OCI-M1 (cell line): ENCODE measurements around the gene OR2W1.
A peak's percentile ranks its signal among the peaks of the same experiment; 100 is the strongest.

Experiments
- DNase-seq: peaks from one replicate; lab custom pipeline; 2025; lab: John Stamatoyannopoulos, UW

Gene OR2W1

DNA sequence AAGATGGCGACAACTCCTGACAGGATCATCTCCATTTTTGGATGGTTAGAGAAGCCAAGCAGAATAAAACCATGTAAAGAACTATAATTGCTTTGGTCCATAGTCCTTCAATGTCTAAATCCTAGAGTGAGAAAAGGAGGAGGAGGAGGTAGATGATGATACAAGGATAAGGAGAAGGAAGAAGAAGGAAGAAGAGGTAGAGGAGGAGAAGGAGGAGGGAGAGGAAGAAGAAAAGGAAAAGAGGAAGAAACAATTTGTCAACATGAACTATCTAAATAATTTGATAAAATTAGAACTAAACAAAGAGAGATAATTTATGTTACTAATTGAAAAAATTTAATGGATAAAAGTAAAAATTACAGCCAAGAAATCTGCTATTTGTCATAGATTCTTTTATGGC is at the start of gene OR2W1:
TSS of gene OR2W1 (minus strand) at position 101 of the 400 bp plus-strand sequence. CDS start at position 101, 0 bp downstream.
- DNase-seq: no peak

- no peak for DNase-seq
Measured at GRCh38 chr6:29092957-29093356, 48.0 kb upstream of the OR2W1 start.

DNA sequence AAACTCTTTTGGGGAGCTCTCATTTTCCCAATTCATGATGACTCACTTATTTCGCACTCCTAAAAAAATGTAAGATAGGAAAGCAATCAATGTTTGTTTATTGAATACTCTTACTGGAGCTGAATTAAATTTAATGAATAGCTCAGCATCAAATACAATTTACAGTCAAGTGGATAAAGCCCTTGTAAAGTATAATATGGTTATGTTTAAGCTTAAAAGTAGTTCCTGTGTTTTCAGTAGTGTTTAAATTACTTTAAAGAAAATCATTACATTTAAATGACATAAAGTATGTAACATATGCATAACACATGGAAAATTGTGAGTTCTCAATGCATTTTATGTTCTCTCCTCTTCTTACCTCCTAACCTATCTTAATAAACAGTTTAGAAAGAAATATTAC is 42.2 kb upstream of the OR2W1 start, which contains the start of gene OR2B3:
TSS of gene OR2B3 (minus strand) at position 101 of the 400 bp plus-strand sequence. CDS start at position 36, 65 bp downstream.
- DNase-seq: no peak

- DNase-seq: no peak
Measured at GRCh38 chr6:29082457-29082856, 37.5 kb upstream of the OR2W1 start.

- DNase-seq: no peak
Measured at GRCh38 chr6:29081312-29081711, 36.3 kb upstream of the OR2W1 start.

DNA sequence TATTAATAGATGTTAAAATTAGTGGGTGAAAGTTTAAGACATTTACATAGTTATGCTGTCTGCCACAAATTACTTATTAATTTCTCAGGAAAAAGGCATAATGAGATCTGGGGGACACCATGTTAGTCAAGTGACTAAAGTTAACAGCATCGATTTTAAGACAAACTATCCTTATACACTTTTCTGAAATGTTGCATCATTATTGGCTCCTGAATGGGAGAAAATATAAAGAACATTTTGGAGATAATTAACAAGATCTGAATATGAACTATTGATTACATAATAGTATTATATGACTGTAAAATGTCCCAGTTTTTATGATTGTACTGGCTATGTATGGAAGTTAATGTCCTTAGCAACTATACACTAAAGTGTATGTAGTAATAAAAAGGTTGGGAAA is 34.2 kb upstream of the OR2W1 start:
- DNase-seq: no peak

GRCh38 chr6:29071831-29072723 is 27.1 kb upstream of the OR2W1 start:
- peak; percentile 66 for DNase-seq

DNA sequence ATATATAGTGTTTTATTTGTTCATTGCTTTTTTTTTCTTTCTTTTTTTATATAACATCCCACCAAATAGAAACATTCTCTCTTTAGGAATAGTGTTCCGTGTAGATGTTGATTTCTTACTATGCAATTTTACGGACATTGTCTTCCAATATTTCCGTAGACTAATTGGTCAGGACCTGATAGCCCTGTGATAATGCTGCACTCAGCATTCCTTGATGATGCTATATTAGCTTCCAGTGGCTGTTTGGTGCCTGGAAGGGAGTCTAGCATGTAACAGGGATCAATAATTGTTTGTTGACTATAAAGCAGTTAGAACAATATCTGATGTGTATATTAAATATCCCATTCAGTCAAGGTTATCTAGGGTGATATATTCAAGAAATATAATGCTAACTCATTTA is 6.7 kb upstream of the OR2W1 start:
- DNase-seq: no peak

DNA sequence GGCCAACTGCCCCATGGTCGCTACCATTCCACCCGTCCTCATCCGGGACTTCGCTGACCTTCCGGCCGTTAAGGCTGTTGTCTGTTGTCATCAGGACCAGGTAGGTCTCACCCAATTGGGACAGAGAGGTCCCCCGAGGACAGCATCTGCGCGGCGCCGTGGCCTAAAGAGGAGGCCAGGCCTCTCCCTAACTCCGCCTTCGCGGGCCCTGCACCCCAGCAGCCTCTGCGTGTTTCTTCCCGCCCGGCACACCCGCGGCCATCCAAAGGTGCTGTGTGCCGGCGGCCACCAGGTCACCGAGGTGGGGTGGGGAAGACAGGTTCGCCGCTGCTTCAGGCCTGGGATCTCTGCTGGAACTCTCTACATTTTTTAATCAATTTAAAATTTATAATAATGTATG is 9.0 kb downstream of the OR2W1 start:
- DNase-seq: no peak

DNA sequence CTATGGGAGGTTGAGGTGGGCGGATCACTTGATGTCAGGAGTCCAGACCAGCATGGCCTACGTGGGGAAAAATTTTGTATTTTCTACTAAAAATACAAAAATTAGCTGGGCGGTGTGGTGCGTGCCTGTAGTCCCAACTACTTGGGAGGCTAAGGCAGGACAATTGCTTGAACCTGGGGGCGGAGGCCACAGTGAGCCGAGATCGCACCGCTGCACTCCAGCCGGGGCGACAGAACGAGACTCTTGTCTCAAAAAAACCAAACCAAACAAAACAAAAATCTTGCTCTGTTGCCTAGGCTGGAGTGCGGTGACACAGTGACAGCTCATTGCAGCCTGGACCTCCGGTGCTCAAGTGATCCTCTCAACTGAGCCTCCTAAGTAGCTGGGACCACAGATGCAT is 16.2 kb downstream of the OR2W1 start:
- no peak for DNase-seq

DNA sequence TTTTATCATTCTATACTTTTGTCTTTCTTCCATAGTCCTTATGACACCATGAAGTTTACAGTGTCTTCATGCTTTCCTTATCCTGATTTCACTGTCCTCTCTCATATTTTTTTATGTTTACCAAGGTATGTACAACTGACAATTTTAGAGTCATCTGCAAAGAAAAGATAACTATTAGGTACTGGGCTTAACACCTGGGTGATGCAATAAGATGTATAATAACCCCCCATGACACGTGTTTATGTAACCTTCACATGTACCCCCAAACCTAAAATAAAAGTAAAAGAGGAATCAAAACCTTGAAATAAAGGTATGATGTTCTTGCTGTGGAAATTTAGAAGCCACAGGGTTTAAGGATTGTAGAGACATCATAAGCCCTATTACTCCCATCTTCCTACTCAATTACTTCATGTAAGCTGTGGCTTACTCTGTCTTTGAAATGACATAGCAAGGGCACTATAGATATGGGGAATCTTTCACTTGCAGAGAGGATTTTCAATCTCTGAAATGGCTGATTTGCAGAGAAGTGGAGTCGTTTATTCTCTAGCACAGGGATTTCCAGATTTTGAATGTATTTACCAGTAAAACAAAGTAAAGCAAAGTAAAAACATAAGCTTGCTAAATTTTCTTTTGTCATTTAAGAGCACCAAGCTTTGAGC is 18.9 kb downstream of the OR2W1 start:
- DNase-seq: no peak

DNA sequence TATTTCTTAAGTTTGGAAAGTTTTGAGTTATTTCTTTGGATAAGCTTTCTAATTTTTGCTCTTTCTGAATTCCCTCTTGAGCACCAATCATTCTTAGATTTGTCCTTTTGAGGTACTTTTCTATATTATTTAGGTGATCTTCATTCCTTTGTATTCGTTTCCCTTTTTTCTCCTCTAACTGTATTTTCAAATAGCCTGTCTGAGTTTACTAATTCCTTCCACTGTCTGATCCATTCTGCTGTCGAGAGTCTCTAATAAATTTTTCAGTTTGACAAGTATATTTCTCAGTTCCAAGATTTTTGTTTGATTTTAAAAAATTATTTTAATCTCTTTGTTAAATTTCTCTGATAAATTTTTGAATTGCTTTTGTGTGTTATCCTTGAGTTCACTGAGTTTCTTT is 23.5 kb downstream of the OR2W1 start:
- no peak for DNase-seq

- no peak for DNase-seq
Measured at GRCh38 chr6:29019629-29020028, 25.3 kb downstream of the OR2W1 start.

DNA sequence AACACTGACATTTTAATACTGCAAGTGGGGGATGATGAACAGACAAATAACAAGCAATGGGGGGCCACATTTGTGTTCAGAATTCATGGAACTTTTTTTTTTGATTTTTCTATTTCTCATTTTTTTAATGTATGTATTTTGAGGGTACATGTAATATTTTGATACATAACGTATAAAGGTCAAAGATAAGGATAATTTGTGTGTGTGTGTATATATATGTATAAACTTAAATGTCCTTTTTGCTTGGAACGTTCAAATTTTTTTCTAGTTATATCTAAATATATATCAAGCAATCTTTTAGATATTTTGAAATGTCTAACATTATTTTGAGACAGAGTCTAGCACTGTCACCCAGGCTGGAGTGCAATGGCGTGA is 27.6 kb downstream of the OR2W1 start:
- no peak for DNase-seq

DNA sequence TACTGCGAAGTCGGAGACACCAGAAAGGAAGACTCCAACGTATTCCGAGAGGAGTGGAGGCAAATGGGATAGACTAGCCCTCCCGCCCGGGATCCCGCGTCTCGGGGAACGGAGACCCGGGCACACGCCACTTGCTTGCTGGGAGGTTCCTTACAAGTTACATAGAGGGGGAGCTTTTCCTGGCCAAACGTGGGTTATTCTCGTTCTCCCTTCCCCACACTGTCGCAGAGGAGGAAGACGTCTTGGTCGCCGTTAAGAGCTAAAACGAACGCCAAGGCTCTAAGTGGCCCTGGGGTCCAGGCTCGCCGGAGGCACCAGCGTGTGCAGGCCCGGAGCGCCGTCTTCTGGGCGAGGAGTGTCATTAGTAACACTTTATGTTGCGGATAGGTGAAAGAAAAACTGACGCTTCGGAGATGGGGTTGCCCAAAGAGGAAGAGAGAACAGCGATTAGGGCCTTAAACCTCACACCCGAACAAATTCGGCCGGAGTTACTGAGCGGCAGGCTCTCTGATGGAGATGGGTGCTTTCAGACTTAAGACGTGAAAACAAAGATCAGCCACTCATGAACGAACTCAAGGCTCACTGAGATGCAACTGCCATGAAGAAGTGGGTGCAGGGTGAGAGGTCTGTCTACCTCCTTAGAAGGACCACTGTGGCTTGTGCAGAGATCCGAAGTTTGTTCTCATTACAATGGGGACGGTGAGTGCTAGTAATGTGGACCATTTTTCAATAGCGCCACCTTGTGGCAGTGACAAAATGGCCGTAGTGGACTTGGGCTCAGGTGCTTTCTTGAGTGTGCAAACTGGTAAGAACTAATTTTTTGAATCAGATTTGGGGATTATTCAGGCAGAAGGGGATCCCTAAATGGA is 28.2 kb downstream of the OR2W1 start:
- peak; percentile 95 for DNase-seq

- no peak for DNase-seq
Measured at GRCh38 chr6:29014729-29015608, 30.0 kb downstream of the OR2W1 start.

- peak; percentile 94 for DNase-seq
Measured at GRCh38 chr6:29011276-29011734, 33.7 kb downstream of the OR2W1 start.

DNA sequence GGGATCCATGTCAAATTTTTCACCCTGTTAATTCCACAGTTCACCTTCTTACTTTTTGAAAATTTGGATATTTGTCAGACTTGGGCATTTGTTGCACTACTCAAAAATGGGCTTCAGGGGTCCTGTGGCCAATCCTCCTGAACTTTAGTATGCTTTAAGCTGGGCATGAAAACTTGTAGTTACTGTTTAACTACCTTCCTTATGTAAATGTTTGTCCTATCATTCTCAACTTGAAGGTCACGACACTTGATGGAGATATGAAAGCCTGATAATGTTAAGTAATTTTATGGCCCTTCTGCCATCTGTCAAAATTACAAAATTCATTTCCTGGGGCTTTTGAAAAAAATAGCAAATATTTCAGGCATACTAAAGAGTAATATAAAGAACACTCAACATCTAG is 35.6 kb downstream of the OR2W1 start:
- DNase-seq: no peak

DNA sequence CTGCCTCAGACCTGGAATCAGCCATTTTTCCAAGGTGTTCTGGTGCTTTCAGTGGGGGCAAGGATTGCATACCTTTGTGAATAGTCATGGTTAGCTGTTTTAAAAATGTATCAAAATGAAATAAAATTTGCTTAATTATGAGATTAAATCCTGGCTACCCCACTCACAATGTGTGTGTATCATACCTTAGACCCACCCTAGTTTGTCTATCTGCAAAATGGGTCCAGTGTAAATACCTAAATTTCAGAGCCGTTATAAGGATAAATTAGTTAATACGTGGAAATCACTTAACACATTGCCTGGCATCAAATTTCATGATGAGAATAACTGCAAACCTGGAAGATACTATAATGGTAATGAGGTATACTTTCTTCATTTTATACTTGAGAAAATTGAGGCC is 36.9 kb downstream of the OR2W1 start:
- DNase-seq: no peak

DNA sequence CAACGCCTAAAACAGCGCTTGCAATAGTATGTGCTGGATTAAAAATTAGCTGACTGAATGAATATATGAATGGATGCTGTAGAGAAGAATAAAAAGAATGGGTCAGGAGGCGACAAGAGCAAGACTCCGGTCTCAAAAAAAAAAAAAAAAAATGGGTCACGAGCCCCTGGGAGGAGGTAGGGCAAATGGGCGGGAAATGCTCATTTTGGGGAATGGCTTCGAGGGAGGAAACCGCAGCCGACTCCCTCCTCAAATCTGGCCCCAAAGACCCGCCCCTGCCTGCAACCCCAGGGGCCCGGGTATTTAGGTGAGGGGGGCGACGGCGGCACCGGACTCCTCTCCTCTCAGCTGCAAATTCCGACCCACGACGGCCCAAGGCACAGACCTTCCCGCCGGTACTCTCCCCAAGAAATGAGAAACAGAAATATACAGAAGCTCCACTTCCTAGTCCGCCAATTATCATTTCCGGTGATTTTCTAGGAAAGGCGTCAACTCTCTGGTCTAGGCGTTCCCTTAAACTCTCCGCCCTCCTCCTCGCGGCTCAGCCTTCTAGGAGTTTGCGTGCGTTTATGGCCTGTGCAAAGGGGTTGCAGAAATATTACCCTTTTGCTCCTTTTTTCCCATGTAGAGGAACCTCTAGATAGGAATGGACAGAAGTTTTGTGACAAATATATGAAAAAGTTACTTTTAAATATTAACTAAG is 39.6 kb downstream of the OR2W1 start, which contains the start of gene ZNF311:
TSS of gene ZNF311 (minus strand) at position 133 of the 703 bp plus-strand sequence. CDS start 1,361 bp downstream, outside the sequence.
- peak; percentile 97 for DNase-seq
